Measurements from ENCODE around the gene BEX5.

DNA sequence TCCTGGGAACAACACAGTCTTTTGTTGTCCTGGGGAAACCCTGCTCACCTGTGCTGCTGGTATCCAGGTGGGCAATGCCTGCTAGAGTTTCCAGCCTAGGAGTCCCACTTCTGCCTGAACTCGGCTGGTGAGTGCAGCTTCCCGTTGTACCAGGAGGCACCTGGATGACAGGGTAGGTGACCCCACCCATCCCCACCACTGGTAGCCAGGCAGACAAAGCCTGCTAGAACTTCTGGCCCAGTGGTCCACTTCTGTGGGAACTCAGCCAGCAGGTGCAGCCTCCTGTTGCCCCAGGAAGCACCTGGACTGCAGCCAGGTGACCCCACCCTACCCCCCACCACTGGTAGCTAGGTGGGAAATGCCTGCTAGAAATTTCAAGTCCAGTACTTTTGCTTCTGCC is 40.0 kb downstream of the BEX5 start:
- TF ChIP-seq, protein P1, sequence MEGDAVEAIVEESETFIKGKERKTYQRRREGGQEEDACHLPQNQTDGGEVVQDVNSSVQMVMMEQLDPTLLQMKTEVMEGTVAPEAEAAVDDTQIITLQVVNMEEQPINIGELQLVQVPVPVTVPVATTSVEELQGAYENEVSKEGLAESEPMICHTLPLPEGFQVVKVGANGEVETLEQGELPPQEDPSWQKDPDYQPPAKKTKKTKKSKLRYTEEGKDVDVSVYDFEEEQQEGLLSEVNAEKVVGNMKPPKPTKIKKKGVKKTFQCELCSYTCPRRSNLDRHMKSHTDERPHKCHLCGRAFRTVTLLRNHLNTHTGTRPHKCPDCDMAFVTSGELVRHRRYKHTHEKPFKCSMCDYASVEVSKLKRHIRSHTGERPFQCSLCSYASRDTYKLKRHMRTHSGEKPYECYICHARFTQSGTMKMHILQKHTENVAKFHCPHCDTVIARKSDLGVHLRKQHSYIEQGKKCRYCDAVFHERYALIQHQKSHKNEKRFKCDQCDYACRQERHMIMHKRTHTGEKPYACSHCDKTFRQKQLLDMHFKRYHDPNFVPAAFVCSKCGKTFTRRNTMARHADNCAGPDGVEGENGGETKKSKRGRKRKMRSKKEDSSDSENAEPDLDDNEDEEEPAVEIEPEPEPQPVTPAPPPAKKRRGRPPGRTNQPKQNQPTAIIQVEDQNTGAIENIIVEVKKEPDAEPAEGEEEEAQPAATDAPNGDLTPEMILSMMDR (IDR thresholded peaks at IDR 0.05 in 4 of 5, conservative IDR thresholded peaks at IDR 0.05 in 1 of 5) = no peak
- TF ChIP-seq POLR2A (IDR thresholded peaks at IDR 0.05) = no peak

Measured in gastrocnemius medialis (tissue), 4 donors.